HG03039 (cell line): Measurements from ENCODE around the gene OPRM1.

Experiments
- ATAC-seq: cut with Tn5 transposase; IDR thresholded peaks from one replicate; pipeline ENCODE4 v1.9.1; 2021; ENCODE audit warnings: mild to moderate bottlenecking, moderate library complexity; ENCODE audit not compliant: unreplicated experiment

The OPRM1 gene

GRCh38 chr6:154268486-154268885, 229.4 kb downstream of the OPRM1 start:
- no peak for ATAC-seq

GRCh38 chr6:154274168-154274567, 235.1 kb downstream of the OPRM1 start:
- ATAC-seq = no peak

DNA sequence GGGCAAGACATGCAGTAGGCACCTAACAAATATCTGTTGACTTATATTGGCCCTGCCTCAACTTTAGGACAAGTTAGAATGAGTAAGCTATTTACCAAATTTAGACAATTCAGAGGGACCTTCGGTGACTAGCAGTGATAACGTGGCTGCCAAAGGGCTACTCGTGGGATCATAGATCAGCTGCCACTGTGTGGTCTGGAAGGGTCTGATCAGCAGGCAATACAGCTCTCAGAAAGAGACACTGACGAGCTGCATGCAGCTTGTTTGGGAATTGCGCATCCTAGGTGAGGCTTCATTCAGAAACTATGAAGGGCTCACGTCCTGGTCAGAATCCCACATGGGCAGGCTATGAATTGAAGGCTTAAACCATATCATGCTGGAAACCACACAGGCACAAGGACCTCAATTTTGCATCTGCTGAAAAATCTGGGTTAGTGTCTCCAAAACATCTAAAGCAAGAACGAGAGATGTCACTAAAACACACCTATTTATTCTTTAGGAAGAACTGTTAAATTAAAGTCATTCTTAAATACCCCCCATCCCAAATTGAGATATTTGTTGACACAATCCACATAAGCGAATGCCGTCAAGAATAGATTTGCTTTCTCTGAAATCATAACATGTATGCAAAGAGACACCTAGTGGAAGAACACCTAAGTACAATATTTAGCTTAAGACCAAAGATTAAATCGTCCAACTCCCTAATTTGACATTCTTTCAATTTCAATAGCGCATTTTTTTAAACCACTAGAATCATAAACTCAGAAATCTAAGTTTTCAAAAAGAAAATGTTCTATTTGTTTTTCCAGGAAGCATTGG, 238.0 kb downstream of the OPRM1 start:
- no peak for ATAC-seq

DNA sequence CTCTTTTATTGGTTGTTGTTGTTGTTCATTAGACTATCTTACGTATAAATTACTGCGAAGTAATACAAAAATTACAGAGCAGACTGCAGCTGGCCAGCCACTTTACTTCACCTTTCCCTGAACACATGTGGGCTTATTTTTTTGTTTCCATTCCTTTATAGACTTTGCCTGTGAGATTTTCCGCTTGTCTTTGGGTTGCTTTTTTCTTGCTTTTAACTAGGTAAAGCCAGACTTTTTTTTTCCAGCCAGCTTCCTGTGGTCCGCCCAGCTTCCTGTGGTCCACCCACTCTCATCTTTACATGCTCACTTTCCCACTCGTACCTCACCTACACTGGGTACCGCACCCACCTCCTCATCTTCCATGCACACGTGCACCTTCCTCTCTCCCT, 238.6 kb downstream of the OPRM1 start:
- no peak for ATAC-seq

GRCh38 chr6:154280521-154280920, 241.5 kb downstream of the OPRM1 start:
- ATAC-seq = no peak

- ATAC-seq = no peak
Observed at GRCh38 chr6:154284313-154284853, 245.3 kb downstream of the OPRM1 start.

DNA sequence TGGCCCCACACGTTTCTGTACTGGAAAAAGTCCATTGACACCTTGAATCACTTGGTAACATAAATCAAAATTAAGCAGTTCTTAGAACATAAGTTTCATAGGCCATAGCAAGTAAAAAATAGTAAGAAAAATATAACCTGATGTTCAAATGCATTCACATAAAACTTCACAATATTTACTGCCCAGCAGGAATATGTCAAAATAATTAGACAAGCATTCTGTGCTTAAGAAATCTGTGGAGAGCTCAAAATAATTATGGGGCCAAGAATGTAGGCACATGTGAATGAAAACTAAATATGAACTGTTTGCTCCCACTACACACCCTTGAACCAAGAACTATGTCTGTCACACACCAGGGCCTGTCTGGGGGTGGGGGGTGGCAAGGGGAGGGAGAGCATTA, 246.8 kb downstream of the OPRM1 start:
- ATAC-seq = no peak

GRCh38 chr6:154289818-154290508, 250.9 kb downstream of the OPRM1 start:
- no peak for ATAC-seq

DNA sequence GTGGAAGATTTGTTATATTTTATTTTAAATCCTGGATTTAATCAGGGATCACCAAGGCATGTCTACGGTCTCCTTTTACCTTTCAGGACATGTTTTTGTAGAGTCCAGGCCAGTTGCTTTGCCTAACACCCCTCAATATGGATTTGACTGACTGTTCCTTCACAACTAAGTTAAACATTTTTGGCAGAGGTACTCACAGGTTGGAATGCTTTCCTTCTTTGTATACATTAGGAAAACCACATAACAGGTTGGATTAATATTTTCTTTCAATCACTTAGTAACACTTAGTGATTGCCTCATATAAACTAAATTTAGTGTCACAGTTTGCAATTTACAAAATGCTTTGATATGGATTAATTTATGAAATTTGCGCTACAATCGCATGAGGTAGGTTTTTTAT, 253.0 kb downstream of the OPRM1 start:
- ATAC-seq = no peak

DNA sequence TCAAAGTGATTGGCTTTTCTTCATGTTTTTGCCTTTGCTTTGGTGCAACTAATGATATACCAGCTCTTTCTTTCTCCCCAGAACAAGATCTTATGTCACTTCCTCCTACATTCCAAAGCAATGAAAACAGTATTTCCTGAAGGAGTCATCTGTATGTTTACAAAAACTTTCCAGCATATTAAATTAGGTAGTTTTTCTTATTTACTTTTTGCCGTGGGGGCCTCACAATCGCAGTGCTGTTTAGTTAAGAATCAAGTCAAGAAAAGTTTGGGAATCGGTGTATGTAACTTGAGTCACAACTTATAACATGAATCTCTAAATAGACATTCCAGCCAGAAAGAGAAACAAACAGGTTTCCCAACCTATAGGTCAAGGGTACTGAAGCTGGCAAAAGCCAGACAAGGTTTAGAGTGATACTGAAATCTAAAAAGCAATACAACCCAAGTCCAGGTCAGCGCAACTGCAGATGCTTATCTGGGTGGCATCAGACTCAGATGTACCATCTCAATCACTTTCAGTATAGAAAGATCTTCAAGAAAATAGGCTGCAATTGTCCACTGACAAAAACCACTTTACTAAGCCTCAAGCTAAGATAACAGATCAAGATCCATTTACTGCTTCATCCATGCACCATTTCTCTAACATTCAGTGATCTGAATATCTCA, 253.9 kb downstream of the OPRM1 start:
- no peak for ATAC-seq

DNA sequence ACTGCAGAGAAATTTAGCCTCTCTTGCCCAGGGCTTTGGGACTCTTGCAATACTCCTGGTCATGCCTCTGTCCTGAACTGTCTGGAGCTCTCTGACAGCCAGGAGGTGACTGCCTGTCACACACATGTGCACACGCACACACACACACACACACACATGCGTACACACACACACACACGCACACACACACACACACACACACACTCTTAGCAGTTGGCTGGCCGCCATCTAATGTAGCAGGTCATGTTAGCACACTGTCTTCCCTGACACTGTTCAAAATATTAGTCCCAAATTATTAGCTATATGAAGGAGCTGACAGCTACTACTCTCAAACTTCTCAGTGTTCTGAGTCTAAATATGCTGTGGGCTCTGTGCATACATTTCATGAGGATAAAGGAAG, 256.7 kb downstream of the OPRM1 start:
- no peak for ATAC-seq
